H4 (cell line): Measurements from ENCODE around the gene JPH4. TPM values are rescaled to one million over a fixed set of nuclear protein-coding genes. Genes with fewer than 3 reads are reported as not detected.
"Not testable (repeated sequence)": the region's sequence is repeated elsewhere in the genome, so short reads cannot be mapped to it uniquely, and the experiment has no call there.

ENCODE experiments used
- DNase-seq: peaks from one replicate; pipeline ENCODE4 v3.0.0-alpha.2; 2015; ENCODE audit warnings: low spot score
- total RNA-seq: library from RNA; depleted of rRNA; stranded (reverse); fragments of >200 nt; shearing (Covaris generic); gene quantifications from 2 replicates; pipeline ENCODE4 v1.2.3, GENCODE V29; 2014; rRNA removed

Gene JPH4
- total RNA-seq, result not detected in 2 replicates

- DNase-seq, result no peak
These were observed at the start of gene JPH4 for GRCh38 chr14:23578560-23579310. TSS of gene JPH4 (minus strand) at chr14:23578790. CDS start at chr14:23577453, 1,337 bp downstream.

- DNase-seq, result no peak
These were observed 49.4 kb upstream of the JPH4 start for GRCh38 chr14:23627961-23628360.

- DNase-seq, result no peak
These were observed 48.4 kb upstream of the JPH4 start for GRCh38 chr14:23626946-23627345.

DNA sequence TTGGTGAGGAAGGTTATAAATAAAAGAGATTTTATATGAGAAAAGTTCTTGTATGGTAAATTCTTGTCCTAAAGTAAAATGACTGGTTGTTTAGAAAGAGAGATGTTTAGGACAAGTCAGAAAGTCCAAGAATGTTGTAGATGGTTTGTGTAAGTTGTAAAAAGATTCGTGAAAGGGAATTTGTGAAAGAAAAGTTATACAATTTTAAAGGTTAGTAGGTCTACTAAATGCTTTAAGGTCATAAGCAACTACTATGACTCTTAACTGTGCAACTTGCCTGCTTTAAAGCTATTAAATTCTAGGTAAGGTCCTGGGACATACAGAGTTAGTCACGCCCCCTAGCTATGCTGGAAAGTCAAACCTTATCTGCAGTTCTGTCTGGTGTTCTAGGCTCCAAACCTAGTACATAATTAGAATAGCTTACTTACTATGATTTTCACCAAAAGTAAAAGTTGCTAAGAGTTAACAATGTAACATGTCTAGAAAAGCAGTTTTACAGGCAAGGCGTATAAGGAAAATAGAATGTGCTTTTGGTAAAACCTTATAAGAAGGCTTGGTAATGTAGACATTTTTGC, 46.3 kb upstream of the JPH4 start:
- no peak for DNase-seq

DNA sequence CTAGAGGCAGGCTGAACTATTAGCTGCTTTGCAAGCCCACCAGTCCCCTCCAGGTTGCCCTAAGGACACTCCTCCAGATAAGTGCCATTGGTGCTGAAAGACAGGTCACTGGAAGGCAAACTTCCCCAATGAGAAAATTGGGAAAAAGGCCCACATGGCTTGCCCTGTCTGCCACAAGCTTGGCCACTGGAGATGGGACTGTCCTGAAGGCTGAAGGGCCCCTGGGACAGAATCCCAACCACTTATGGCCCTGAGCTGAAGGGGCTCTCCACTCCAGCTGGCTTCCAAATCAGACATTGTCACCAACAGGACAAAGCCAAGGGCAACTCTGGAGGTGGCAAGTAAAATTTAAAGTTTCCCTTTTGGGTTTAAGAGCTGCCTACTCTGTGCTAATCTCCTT, 45.4 kb upstream of the JPH4 start:
- no peak for DNase-seq

DNA sequence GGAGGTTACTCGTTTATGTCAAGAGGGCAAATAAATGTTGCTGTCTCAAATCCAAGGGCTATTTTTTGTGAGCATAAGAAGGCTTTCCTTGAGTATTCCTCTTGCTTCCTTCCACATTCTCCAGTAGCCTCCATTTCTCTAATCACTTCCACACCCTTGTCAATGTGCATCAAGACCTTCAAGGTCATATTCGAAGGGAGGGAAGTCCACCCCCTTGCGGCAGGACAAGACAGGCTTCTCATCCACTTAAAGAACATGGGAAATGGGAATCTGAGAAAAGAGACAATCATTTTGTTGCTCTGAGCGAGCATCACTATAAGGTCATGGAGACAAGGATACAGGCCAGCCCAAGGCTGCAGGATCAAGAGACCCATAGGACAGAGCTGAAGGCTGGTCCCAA, 44.4 kb upstream of the JPH4 start:
- DNase-seq, result no peak

DNA sequence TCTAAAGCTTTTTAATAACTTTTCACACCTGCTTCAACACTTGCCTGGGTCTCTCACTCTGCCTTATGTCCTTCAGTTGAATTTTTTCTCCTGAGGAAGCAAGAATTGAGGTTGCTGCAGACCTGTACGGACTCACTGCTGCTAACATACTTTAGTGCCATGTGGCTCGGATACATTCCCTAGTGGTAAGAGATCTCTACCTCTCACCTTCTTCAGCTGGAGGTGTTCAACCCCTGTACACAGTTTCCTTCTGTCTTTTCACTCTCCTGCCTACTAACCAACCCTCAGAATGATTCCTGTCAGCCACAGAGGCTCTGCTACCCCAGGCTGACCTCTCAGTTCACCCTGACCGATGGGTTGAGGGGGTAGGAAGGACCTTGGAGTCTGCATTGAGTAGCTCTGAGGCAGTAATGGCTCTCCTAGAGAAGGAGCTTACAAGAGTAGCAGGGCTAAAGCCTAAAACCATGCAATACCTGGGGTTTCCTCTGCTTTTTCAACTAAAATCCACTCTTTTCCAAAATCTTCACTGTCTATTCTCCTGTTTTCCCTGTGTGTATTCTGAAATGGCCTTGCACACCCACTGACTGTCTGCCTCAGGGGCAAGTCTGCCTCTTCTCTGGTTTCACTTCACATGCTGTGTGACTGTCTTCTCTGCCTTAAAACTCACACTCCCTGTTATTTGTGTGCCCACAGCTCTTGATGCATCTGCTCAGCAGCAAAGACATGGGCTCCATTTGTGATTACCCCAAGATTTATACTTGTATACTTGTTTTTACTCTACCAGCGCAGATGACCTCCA, 43.5 kb upstream of the JPH4 start:
- no peak for DNase-seq

DNA sequence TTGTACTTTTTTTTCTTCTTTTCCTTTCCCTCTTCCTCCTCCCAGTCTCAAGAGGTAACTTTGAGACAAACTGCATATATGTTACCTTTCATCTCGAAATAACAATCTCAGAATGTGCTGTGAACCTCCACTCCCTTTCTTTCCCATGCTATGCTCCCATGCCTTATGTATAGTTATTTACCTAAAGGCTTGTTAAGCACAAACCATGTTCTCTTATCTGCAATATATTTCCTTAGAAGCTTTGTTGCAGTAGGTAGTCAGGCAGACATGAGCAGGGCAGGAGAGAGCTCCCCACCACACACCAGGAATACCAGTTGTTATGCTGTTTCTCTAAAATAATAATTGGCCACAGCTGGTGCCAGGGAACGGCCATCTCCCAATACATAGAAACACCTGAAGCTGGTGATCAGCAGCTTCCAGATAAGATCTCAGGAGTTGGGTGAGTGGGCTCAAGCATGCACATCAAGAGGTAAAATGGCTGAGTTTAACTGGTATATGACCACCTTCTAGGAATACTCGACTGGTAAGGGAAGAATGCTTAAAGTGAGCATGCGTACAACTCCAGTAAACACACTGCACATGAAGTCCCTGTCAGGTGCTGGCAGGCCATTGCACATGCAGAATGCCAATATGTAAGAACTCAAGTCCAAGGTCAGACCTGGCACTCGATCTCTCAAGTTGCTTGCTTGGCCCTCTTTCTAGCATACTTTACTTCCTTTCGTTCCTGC, 42.8 kb upstream of the JPH4 start:
- no peak for DNase-seq

- DNase-seq, result no peak
These were observed 41.6 kb upstream of the JPH4 start for GRCh38 chr14:23620177-23620702.

DNA sequence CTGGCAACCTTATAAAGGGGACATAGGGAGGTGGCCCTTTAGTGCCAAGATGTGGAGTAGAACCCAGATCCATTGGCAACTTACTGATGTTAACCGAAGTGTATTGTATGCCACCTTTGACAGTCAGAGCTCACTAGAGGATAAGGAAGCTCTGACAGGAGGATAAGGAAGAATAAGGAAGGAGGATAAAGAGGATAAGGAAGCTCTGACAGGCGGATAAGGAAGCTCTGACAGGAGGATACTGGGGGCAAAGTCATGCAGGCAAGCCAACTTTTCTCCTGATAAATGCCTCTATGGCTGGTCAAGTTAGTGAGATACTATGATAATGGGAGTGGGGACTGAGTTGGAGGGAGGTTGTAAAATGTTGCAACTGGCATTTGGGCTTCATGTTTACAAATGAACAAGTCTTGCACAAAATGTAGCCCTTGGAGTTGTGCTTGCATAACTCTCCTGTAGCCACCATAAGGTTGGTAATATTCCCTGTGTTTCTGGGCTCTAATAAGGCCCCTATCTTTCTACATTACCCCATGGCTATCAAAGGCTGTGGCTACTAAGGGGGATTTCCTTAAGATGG, 39.9 kb upstream of the JPH4 start:
- no peak for DNase-seq

- DNase-seq, result no peak
These were observed 38.9 kb upstream of the JPH4 start for GRCh38 chr14:23617539-23617938.

DNA sequence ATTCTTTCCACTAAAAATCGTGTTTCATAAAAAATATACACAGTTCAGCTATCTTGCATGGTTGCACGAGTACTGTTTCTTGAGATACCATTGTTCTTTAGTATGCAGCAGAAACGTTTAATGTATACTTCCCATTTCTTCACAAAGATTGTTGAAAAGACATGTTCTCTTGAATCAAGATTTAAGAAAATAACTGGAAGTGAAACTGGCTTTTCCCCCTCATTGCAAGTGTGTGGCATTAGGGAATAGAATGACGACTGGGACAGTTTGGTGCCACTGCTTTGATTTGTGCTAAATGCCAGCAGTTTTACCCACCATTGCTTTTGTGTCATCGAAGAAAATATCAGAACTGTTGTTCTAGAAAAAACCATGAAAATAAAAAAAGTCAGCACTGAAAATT, 37.3 kb upstream of the JPH4 start:
- DNase-seq, result no peak

DNA sequence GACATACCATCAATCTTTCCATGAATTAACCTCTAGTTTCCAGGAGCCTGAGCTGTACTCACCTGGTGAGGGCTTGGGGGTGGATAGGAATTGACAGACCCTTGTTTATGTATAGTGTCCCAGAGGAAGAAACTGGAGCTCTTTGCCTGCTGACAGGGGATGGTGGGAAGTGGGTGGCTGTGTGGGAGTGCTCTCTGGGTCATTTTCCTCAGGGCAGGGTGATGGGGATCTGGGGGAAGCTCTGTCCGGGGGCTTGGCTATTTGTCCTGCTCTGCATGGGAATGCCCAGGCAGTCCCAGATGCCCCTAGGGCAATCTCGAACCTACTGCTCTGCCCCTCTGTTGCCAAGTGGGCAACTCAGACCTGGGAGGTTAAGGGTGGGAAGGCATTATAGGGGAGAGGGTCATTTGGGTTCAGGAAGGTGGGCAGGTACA, 35.8 kb upstream of the JPH4 start:
- no peak for DNase-seq

DNA sequence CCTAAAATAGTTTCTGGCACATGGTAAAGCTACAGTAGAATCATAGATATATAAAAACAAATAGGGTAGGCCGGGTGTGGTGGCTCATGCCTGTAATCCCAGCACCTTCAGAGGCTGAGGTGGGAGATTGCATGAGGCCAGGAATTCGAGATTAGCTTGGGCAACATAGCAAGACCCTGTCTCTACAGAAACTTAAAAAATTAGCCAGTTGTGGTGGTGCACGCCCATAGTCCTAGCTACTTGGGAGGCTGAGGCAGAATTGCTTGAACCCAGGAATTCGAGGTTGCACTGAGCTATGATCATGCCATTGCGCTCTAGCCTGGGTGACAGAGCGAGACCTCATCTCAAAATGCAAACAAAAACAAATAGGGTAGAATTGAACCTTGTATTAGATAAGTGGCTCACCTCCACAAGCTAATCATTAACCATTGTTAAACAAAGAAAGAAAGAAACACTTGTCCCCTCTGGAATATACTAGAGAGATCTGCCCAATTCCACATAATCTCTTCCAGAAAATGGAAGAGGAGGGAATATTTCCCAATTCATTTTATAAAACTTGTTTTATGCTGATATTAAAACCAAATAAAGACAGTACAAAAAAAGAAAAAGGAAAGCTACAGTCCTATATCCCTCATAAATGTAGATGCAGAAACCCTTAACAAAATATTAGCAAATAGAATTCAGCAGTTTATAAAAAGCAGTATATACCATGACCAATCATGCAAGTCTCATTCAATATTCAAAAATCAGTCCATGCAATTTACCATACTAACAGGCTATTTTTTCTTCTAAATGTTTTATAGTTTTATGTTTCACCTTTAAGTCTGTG, 34.9 kb upstream of the JPH4 start:
- DNase-seq, result no peak

GRCh38 chr14:23612802-23613201, 34.2 kb upstream of the JPH4 start:
- no peak for DNase-seq

GRCh38 chr14:23612354-23612732, 33.8 kb upstream of the JPH4 start:
- no peak for DNase-seq

DNA sequence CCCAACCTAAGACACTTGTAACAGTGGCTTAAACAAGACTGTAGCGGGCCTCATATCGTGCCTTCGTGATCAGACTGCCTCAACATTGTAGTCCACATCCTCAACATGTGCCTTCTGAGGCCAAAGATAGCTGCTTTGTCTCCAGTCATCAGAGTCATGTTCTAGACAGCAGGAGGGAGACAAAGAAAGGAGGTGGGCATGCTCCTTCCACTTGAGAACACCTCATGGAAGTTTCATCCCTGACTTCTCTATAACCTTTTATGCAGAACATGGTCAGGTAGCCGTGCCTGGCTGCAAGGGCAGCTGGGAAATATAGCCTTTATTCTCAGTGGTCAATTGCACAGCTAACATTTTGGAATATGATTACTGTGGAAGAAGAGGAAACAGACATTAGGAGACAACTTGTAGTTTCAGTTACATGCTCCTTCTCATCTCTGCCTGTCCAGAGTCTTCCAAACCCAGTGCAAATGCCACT, 32.3 kb upstream of the JPH4 start:
- no peak for DNase-seq

DNA sequence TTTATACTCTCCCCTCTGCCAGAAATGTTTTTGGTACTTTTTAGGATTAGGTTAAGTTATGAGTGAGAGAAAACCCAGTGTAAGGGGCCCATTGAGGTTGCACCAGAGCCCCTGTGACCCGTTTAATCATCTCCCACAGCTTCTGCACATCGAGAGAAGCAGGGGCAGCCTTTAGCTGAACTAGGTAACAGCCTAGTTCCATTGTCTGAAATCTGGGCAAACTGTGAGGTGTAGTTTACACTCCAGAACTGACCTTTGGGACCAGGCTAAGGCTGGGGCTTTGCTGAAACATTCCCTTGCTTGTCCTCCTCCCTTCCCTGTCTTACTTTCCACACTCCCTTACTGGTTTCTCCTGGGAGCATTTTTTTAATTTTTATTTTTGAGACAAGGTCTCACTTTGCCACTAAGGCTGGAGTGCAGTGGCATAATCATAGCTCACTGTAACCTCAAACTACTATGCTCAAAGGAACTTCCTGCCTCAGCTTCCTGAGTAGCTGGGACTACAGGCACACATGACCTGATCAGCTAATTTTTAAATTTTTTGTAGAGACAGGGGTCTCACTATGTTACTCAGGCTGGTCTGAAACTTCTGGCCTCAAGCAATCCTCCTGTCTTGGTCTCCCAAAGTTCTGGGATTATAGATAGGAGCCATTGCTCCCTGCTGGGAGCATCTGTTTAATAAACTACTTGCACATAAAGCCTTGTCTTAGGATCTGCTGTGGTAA, 31.7 kb upstream of the JPH4 start:
- DNase-seq, result no peak

DNA sequence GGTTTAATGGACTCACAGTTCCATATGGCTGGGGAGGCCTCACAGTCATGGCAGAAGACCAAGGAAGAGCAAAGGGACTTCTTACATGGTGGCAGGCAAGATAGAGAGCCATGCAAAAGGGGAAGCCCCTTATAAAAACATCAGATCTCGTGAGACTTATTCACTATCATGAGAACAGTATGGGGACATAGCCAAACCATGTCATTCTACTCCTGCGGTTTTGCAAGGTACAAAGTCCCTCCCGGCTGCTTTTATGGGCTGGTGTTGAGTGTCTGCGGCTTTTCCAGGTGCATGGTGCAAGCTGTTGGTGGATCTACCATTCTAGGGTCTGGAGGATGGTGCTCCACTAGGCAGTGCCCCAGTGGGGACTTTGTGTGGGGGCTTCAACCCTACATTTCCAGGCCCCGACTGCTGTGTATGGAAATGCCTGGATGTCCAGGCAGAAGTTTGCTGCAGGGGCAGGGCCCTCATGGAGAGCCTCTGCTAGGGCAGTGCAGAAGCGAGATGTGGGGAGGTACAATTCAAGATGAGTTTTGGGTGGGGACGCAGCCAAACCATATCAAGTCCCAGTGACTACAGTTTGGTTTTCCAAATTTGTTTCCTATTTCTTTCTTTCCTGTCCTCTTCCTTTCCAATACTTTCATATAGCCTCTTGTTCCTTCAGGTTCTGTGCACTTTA, 31.0 kb upstream of the JPH4 start:
- DNase-seq, result not testable (repeated sequence)
